GM18526 (cell line): ENCODE measurements around the gene CDC7.

Source experiments
- POLR2A ChIP-seq: IDR thresholded peaks from 3 replicates; pipeline ENCODE4 v1.6.1; 2011; ENCODE audit not compliant: insufficient read length; ENCODE audit errors: extremely low read depth

The CDC7 gene

GRCh38 chr1:91503332-91503900 is 2.8 kb downstream of the CDC7 start:
- TF ChIP-seq POLR2A: no peak

GRCh38 chr1:91503975-91504530 is 3.4 kb downstream of the CDC7 start:
- TF ChIP-seq POLR2A: no peak

GRCh38 chr1:91505086-91505485 is 4.4 kb downstream of the CDC7 start:
- TF ChIP-seq POLR2A: no peak

GRCh38 chr1:91506071-91506470 is 5.4 kb downstream of the CDC7 start:
- TF ChIP-seq POLR2A: no peak

GRCh38 chr1:91507328-91507727 is 6.7 kb downstream of the CDC7 start:
- TF ChIP-seq POLR2A: no peak

GRCh38 chr1:91510754-91511153 is 10.1 kb downstream of the CDC7 start:
- TF ChIP-seq POLR2A: no peak

GRCh38 chr1:91511386-91511785 is 10.7 kb downstream of the CDC7 start:
- no peak for TF ChIP-seq POLR2A

GRCh38 chr1:91513160-91513559 is 12.5 kb downstream of the CDC7 start:
- no peak for TF ChIP-seq POLR2A

- TF ChIP-seq POLR2A: no peak
These were observed 13.1 kb downstream of the CDC7 start for GRCh38 chr1:91513706-91514105.

- no peak for TF ChIP-seq POLR2A
These were observed 15.3 kb downstream of the CDC7 start for GRCh38 chr1:91515994-91516393.

- TF ChIP-seq POLR2A: no peak
These were observed 20.4 kb downstream of the CDC7 start for GRCh38 chr1:91520942-91521507.

GRCh38 chr1:91523482-91523881 is 22.8 kb downstream of the CDC7 start:
- no peak for TF ChIP-seq POLR2A

GRCh38 chr1:91526496-91526895 is 25.8 kb downstream of the CDC7 start:
- TF ChIP-seq POLR2A: no peak

GRCh38 chr1:91527266-91527765 is 26.7 kb downstream of the CDC7 start:
- no peak for TF ChIP-seq POLR2A

GRCh38 chr1:91527781-91528180 is 27.1 kb downstream of the CDC7 start:
- no peak for TF ChIP-seq POLR2A

GRCh38 chr1:91529856-91530255 is 29.2 kb downstream of the CDC7 start:
- no peak for TF ChIP-seq POLR2A

GRCh38 chr1:91533361-91534024 is 32.8 kb downstream of the CDC7 start:
- no peak for TF ChIP-seq POLR2A

- no peak for TF ChIP-seq POLR2A
These were observed 34.8 kb downstream of the CDC7 start for GRCh38 chr1:91535441-91535840.
